ENCODE data around the gene UROC1.

The UROC1 gene

GRCh38 chr3:126456766-126457388 is 60.7 kb downstream of the UROC1 start:
- DNase-seq = no peak

- DNase-seq = no peak
Measured at GRCh38 chr3:126456211-126456610, 61.4 kb downstream of the UROC1 start.

GRCh38 chr3:126454437-126455198 is 63.0 kb downstream of the UROC1 start:
- DNase-seq = no peak

GRCh38 chr3:126454025-126454424 is 63.5 kb downstream of the UROC1 start:
- DNase-seq = no peak

GRCh38 chr3:126452213-126452612 is 65.4 kb downstream of the UROC1 start:
- no peak for DNase-seq

GRCh38 chr3:126451511-126451910 is 66.1 kb downstream of the UROC1 start:
- no peak for DNase-seq

GRCh38 chr3:126450744-126451143 is 66.8 kb downstream of the UROC1 start:
- DNase-seq = no peak

- DNase-seq = no peak
Measured at GRCh38 chr3:126450219-126450618, 67.4 kb downstream of the UROC1 start.

GRCh38 chr3:126449621-126450051 is 67.9 kb downstream of the UROC1 start:
- DNase-seq = no peak

GRCh38 chr3:126448893-126449180 is 68.7 kb downstream of the UROC1 start:
- DNase-seq = no peak

GRCh38 chr3:126448136-126448892 is 69.3 kb downstream of the UROC1 start:
- DNase-seq = no peak

GRCh38 chr3:126447456-126448106 is 70.0 kb downstream of the UROC1 start:
- no peak for DNase-seq

- no peak for DNase-seq
Measured at GRCh38 chr3:126446791-126447190, 70.8 kb downstream of the UROC1 start.

GRCh38 chr3:126446301-126446700 is 71.3 kb downstream of the UROC1 start:
- DNase-seq = no peak

GRCh38 chr3:126445506-126445905 is 72.1 kb downstream of the UROC1 start:
- DNase-seq = no peak

GRCh38 chr3:126442856-126443242 is 74.7 kb downstream of the UROC1 start:
- DNase-seq = no peak

- no peak for DNase-seq
Measured at GRCh38 chr3:126442094-126442855, 75.3 kb downstream of the UROC1 start.

- no peak for DNase-seq
Measured at GRCh38 chr3:126441256-126441880, 76.2 kb downstream of the UROC1 start.

GRCh38 chr3:126440709-126440995 is 76.9 kb downstream of the UROC1 start:
- no peak for DNase-seq

- no peak for DNase-seq
Measured at GRCh38 chr3:126439968-126440708, 77.4 kb downstream of the UROC1 start.

- no peak for DNase-seq
Measured at GRCh38 chr3:126439346-126439967, 78.1 kb downstream of the UROC1 start.

Data from NCI-H1436 treated with DMSO at 0.1 percent for 48 hours (cell line).